HEK293 (cell line): ENCODE measurements around the gene SMTNL1.

Experiments used
- CTCF ChIA-PET: fragments of 350-600 bp; formaldehyde crosslinking; extraction: SDS; loops from one replicate; lab custom pipeline; 2021; ENCODE audit warnings: antibody characterized with exemption; lab: Yijun Ruan, JAX
- POLR2A ChIA-PET: fragments of 300-600 bp; formaldehyde crosslinking; extraction: SDS; loops from one replicate; lab custom pipeline; 2020; ENCODE audit warnings: antibody characterized with exemption, inconsistent platforms; lab: Yijun Ruan, JAX
- H3K27ac ChIP-seq: fragments of 200-500 bp; sonication (Bioruptor generic); 2 replicates; pipeline ENCODE4 v1.5.1; 2014; ENCODE audit warnings: low read depth, low read length, control low read depth, inconsistent platforms; ENCODE audit errors: extremely low read depth
- H3K36me3 ChIP-seq, 2 experiments: fragments of 200-500 bp in 1 of 2; sonication (Bioruptor generic) in 1 of 2; 1 replicate in 1 of 2; 2 replicates in 1 of 2; pipeline ENCODE4 v1.5.1; 2014 to 2017; ENCODE audit warnings: inconsistent platforms in 2 of 2, low read length in 2 of 2; ENCODE audit not compliant: control insufficient read depth in 2 of 2, insufficient read depth in 1 of 2
- H3K4me1 ChIP-seq: fragments of 200-500 bp; sonication (Bioruptor generic); 2 replicates; pipeline ENCODE4 v1.5.1; 2014; ENCODE audit warnings: mild to moderate bottlenecking, low read length, inconsistent platforms; ENCODE audit not compliant: control insufficient read depth, insufficient read depth
- H3K4me3 ChIP-seq: 2 replicates; pipeline ENCODE4 v1.5.1; 2011; ENCODE audit warnings: low read depth, mild to moderate bottlenecking, control low read depth, low read length, moderate library complexity
- H3K9me3 ChIP-seq: fragments of 200-500 bp; sonication (Bioruptor generic); 2 replicates; pipeline ENCODE4 v1.5.1; 2014; ENCODE audit warnings: low read depth, low read length, inconsistent platforms; ENCODE audit not compliant: control insufficient read depth, insufficient read depth
- CTCF ChIP-seq: fragments of 450-650 bp; formaldehyde crosslinking; IDR thresholded peaks from 2 replicates; pipeline ENCODE4 v1.5.1; 2016; ENCODE audit warnings: missing biosample characterization, missing genetic modification characterization
- GFI1B ChIP-seq: fragments of 450-650 bp; formaldehyde crosslinking; IDR thresholded peaks from 2 replicates; pipeline ENCODE4 v1.5.1; 2016; ENCODE audit warnings: missing biosample characterization, missing genetic modification characterization
- KLF17 ChIP-seq: fragments of 450-650 bp; formaldehyde crosslinking; IDR thresholded peaks from 2 replicates; pipeline ENCODE4 v1.5.1; 2016; ENCODE audit warnings: missing biosample characterization, missing genetic modification characterization
- KLF9 ChIP-seq: fragments of 450-650 bp; formaldehyde crosslinking; IDR thresholded peaks from 2 replicates; pipeline ENCODE4 v1.5.1; 2016; ENCODE audit warnings: missing biosample characterization, missing genetic modification characterization, low read depth
- ZBTB10 ChIP-seq: fragments of 450-650 bp; formaldehyde crosslinking; IDR thresholded peaks from 2 replicates; pipeline ENCODE4 v1.5.1; 2016; ENCODE audit warnings: missing biosample characterization, missing genetic modification characterization
- ZBTB20 ChIP-seq: fragments of 450-650 bp; formaldehyde crosslinking; IDR thresholded peaks from 2 replicates; pipeline ENCODE4 v1.5.1; 2016; ENCODE audit warnings: missing biosample characterization, missing genetic modification characterization
- ZBTB26 ChIP-seq: fragments of 450-650 bp; formaldehyde crosslinking; optimal IDR thresholded peaks from 2 replicates; pipeline ENCODE3; 2016; ENCODE audit warnings: missing biosample characterization, mild to moderate bottlenecking, missing genetic modification characterization
- ZFP37 ChIP-seq: fragments of 450-650 bp; formaldehyde crosslinking; IDR thresholded peaks from 2 replicates; pipeline ENCODE4 v1.5.1; 2016; ENCODE audit warnings: missing biosample characterization, missing genetic modification characterization
- ZNF19 ChIP-seq: fragments of 450-650 bp; formaldehyde crosslinking; IDR thresholded peaks from 2 replicates; pipeline ENCODE4; 2016; ENCODE audit warnings: missing biosample characterization, missing genetic modification characterization, low read depth
- ZNF280C ChIP-seq: fragments of 450-650 bp; formaldehyde crosslinking; IDR thresholded peaks from 2 replicates; pipeline ENCODE4 v1.5.1; 2016; ENCODE audit warnings: missing biosample characterization, missing genetic modification characterization
- ZNF292 ChIP-seq: fragments of 450-650 bp; formaldehyde crosslinking; IDR thresholded peaks from 2 replicates; pipeline ENCODE4 v1.5.1; 2016; ENCODE audit warnings: low read depth, missing biosample characterization, missing genetic modification characterization, borderline replicate concordance
- ZNF302 ChIP-seq: fragments of 450-650 bp; formaldehyde crosslinking; IDR thresholded peaks from 2 replicates; pipeline ENCODE4 v1.5.1; 2016; ENCODE audit warnings: missing biosample characterization, missing genetic modification characterization, low read depth
- ZNF341 ChIP-seq: fragments of 450-650 bp; formaldehyde crosslinking; IDR thresholded peaks from 2 replicates; pipeline ENCODE4; 2016; ENCODE audit warnings: low read depth, missing biosample characterization, missing genetic modification characterization
- ZNF473 ChIP-seq: fragments of 450-650 bp; formaldehyde crosslinking; IDR thresholded peaks from 2 replicates; pipeline ENCODE4 v1.5.1; 2017; ENCODE audit warnings: missing biosample characterization, missing genetic modification characterization
- ZNF488 ChIP-seq: fragments of 450-650 bp; formaldehyde crosslinking; IDR thresholded peaks from 2 replicates; pipeline ENCODE4 v1.5.1; 2016; ENCODE audit warnings: missing biosample characterization, missing genetic modification characterization
- ZNF585B ChIP-seq: fragments of 450-650 bp; formaldehyde crosslinking; IDR thresholded peaks from 2 replicates; pipeline ENCODE4 v1.5.1; 2016; ENCODE audit warnings: missing biosample characterization, missing genetic modification characterization
- ZNF658 ChIP-seq: fragments of 450-650 bp; formaldehyde crosslinking; IDR thresholded peaks from 2 replicates; pipeline ENCODE4; 2016; ENCODE audit warnings: missing biosample characterization, missing genetic modification characterization
- ZNF660 ChIP-seq: fragments of 450-650 bp; IDR thresholded peaks from 2 replicates; pipeline ENCODE4 v1.5.1; 2018; ENCODE audit warnings: missing biosample characterization, mild to moderate bottlenecking, missing genetic modification characterization
- ZNF707 ChIP-seq: fragments of 450-650 bp; formaldehyde crosslinking; IDR thresholded peaks from 2 replicates; pipeline ENCODE4 v1.5.1; 2016; ENCODE audit warnings: missing biosample characterization, missing genetic modification characterization
- ZNF791 ChIP-seq: fragments of 450-650 bp; formaldehyde crosslinking; IDR thresholded peaks from 2 replicates; pipeline ENCODE4 v1.5.1; 2016; ENCODE audit warnings: missing biosample characterization, missing genetic modification characterization
- ZSCAN30 ChIP-seq: fragments of 450-650 bp; IDR thresholded peaks from 2 replicates; pipeline ENCODE4 v1.5.1; 2018; ENCODE audit warnings: missing biosample characterization, mild to moderate bottlenecking, missing genetic modification characterization, moderate library complexity

The SMTNL1 gene

GRCh38 chr11:57527056-57527631, 10.3 kb upstream of the SMTNL1 start (continued):
- no peak for TF ChIP-seq ZNF280C (tag by site-specific recombination)
- TF ChIP-seq ZNF660 (tag by site-specific recombination), result 0 out of 2 replicates have a peak, but pooled peaks have one; percentile 26
- no peak for TF ChIP-seq KLF17 (tag by site-specific recombination)
- TF ChIP-seq KLF9 (tag by site-specific recombination), result no peak
- no peak for TF ChIP-seq ZNF302 (tag by site-specific recombination)
- TF ChIP-seq, all 188 proteins: peak for 7

GRCh38 chr11:57529012-57529411, 8.4 kb upstream of the SMTNL1 start:
- ChIA-PET CTCF (interaction anchor here (0.6 to 12.7 kb wide), 10 partner anchors 13 to 995 kb away, joined by 3 to 218 read pairs (median 11); partner anchors contain the start of genes RTN4RL2 and SLC43A1), POLR2A (interaction anchor here (1.1 kb wide), 1 partner anchor 11 kb away, joined by 3 read pairs; no protein-coding TSS in a partner anchor)
- no peaks in the 10 kb centered on the region for H3K9me3 ChIP-seq
- H3K4me1 ChIP-seq, result no peaks in the 10 kb centered on the region
- no peak overlapping the region for H3K27ac ChIP-seq
- no peak overlapping the region for H3K4me3 ChIP-seq
- TF ChIP-seq KLF17 (tag by site-specific recombination), result no peak
- no peak for TF ChIP-seq GFI1B (tag by site-specific recombination)
- no peak for TF ChIP-seq ZNF658
- TF ChIP-seq ZNF341, result no peak
- H3K36me3 ChIP-seq, result peaks cover 0 to 30% of the 10 kb centered on the region in 2 experiments; a peak in 1 of 3 replicates

GRCh38 chr11:57530215-57530595, 7.2 kb upstream of the SMTNL1 start:
- POLR2A ChIA-PET, result interaction anchor here (1.1 to 2.1 kb wide), 3 partner anchors 12 to 110 kb away, joined by 3 to 6 read pairs (median 3); partner anchors contain the start of gene RTN4RL2
- H3K4me1 ChIP-seq, result no peaks in the 10 kb centered on the region
- CTCF ChIA-PET, result interaction anchor here (0.9 to 12.7 kb wide), 4 partner anchors 38 to 113 kb away, joined by 3 to 218 read pairs (median 124); partner anchors contain the start of gene RTN4RL2
- no peaks in the 10 kb centered on the region for H3K9me3 ChIP-seq
- H3K27ac ChIP-seq, result no peak overlapping the region
- peaks cover 0 to 23% of the 10 kb centered on the region in 2 experiments; a peak in 1 of 3 replicates for H3K36me3 ChIP-seq
- peak overlapping the region; percentile 94 for H3K4me3 ChIP-seq
- TF ChIP-seq ZNF473 (tag by site-specific recombination) (no peak), ZNF585B (no peak), CTCF (tag by site-specific recombination) (no peak), ZFP37 (tag by site-specific recombination) (no peak), ZNF658 (no peak), ZSCAN30 (tag by site-specific recombination) (no peak), ZNF488 (no peak), ZBTB26 (tag by site-specific recombination) (peak; percentile 10), ZBTB20 (peak; percentile 62), ZNF791 (tag by site-specific recombination) (no peak), ZNF292 (tag by site-specific recombination) (no peak), ZBTB10 (tag by site-specific recombination) (no peak), ZNF19 (tag by site-specific recombination) (no peak), ZNF707 (tag by site-specific recombination) (no peak)
